ENCODE measurements around the gene GRAMD2B. TPM values are rescaled to one million over a fixed set of nuclear protein-coding genes. Genes with fewer than 3 reads are reported as not detected.

Gene GRAMD2B
- total RNA-seq, 4 donors from 2014 or later, result 37.7 to 61.5 (median 44.6) TPM

DNA sequence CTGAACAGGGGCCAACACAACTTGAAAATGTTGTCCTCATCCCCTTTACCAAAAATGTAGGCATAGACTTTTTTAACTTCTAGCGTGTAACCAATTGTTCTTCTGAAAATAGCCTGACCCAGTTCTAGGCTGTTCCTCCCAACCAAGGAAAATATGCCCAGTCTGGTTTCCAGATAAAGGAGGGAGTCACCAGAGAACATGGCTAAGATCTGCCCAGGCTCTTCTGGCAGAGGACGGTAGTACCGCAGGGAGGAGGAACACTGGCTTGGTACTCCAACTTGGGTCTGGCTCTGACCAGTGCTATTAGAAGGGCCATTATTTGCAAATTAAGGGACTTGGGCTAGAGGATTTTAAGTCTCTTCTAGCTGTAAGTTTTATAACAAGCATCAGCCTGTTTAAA, 63.1 kb downstream of the GRAMD2B start:
- H3K27ac ChIP-seq, result peak overlapping the region in 1 of 4 donors; percentile 91
- WGBS, 2 donors, result 86 to 97% methylated on average over 3 of the region's 3 CpGs
- no peak overlapping the region for H3K4me3 ChIP-seq
- peaks cover 0 to 63% (median 6%) of the 10 kb centered on the region in 3 donors for H3K36me3 ChIP-seq
- no peaks in the 10 kb centered on the region for H3K9me3 ChIP-seq
- TF ChIP-seq, protein P1, sequence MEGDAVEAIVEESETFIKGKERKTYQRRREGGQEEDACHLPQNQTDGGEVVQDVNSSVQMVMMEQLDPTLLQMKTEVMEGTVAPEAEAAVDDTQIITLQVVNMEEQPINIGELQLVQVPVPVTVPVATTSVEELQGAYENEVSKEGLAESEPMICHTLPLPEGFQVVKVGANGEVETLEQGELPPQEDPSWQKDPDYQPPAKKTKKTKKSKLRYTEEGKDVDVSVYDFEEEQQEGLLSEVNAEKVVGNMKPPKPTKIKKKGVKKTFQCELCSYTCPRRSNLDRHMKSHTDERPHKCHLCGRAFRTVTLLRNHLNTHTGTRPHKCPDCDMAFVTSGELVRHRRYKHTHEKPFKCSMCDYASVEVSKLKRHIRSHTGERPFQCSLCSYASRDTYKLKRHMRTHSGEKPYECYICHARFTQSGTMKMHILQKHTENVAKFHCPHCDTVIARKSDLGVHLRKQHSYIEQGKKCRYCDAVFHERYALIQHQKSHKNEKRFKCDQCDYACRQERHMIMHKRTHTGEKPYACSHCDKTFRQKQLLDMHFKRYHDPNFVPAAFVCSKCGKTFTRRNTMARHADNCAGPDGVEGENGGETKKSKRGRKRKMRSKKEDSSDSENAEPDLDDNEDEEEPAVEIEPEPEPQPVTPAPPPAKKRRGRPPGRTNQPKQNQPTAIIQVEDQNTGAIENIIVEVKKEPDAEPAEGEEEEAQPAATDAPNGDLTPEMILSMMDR (IDR thresholded peaks at IDR 0.05), result no peak
- no peak for TF ChIP-seq POLR2A (IDR thresholded peaks at IDR 0.05)
- TF ChIP-seq EP300 (IDR thresholded peaks at IDR 0.05), result no peak
- peaks cover 0 to 53% (median 17%) of the 10 kb centered on the region in 4 donors for H3K4me1 ChIP-seq
- H3K27me3 ChIP-seq, result no peaks in the 10 kb centered on the region
- no peak for DNase-seq (ENCODE audit: low spot score in 2 of 2)

DNA sequence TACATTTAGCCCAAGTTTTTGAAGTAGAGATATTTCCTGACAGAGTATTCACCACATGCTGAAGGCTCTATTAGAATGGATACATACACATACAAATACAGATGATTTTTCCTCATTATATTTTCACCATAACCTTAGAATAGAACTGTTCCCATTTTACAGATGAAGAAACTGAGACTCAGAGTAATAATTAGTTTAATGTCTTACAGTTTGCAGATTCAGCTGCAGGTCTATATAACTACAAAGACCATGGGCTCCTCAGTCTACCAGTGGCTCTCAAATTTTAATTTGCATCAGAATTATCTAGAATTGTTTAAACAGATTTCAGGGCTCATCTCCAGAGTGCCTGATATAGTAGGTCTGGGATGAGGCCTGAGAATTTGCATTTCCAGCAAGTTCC, 64.4 kb downstream of the GRAMD2B start:
- no peak overlapping the region for H3K4me3 ChIP-seq
- H3K36me3 ChIP-seq, result peaks cover 0 to 68% (median 6%) of the 10 kb centered on the region in 3 donors
- H3K9me3 ChIP-seq, result no peaks in the 10 kb centered on the region
- peak overlapping the region in 2 of 4 donors; percentile 87 to 91 for H3K27ac ChIP-seq
- no peaks in the 10 kb centered on the region for H3K27me3 ChIP-seq
- no peak for DNase-seq (ENCODE audit: low spot score in 2 of 2)
- H3K4me1 ChIP-seq, result peaks cover 0 to 48% (median 19%) of the 10 kb centered on the region in 4 donors
- no peak for TF ChIP-seq POLR2A (IDR thresholded peaks at IDR 0.05)
- TF ChIP-seq EP300 (IDR thresholded peaks at IDR 0.05), result no peak
- TF ChIP-seq, protein P1 (IDR thresholded peaks at IDR 0.05), result no peak

- no peak for TF ChIP-seq POLR2A (IDR thresholded peaks at IDR 0.05)
- Histone ChIP-seq H3K4me1 (peaks cover 0 to 39% (median 19%) of the 10 kb centered on the region in 4 donors), H3K9me3 (no peaks in the 10 kb centered on the region), H3K27ac (peak overlapping the region; percentile 5 to 91 (median 76)), H3K36me3 (peaks cover 0 to 74% (median 6%) of the 10 kb centered on the region in 3 donors), H3K4me3 (no peak overlapping the region), H3K27me3 (no peaks in the 10 kb centered on the region)
- DNase-seq (ENCODE audit: low spot score in 2 of 2), result no peak
- 51 to 52% methylated on average over 7 of the region's 7 CpGs for WGBS, 2 donors
Measured at GRCh38 chr5:126488443-126489065, 65.3 kb downstream of the GRAMD2B start.

DNA sequence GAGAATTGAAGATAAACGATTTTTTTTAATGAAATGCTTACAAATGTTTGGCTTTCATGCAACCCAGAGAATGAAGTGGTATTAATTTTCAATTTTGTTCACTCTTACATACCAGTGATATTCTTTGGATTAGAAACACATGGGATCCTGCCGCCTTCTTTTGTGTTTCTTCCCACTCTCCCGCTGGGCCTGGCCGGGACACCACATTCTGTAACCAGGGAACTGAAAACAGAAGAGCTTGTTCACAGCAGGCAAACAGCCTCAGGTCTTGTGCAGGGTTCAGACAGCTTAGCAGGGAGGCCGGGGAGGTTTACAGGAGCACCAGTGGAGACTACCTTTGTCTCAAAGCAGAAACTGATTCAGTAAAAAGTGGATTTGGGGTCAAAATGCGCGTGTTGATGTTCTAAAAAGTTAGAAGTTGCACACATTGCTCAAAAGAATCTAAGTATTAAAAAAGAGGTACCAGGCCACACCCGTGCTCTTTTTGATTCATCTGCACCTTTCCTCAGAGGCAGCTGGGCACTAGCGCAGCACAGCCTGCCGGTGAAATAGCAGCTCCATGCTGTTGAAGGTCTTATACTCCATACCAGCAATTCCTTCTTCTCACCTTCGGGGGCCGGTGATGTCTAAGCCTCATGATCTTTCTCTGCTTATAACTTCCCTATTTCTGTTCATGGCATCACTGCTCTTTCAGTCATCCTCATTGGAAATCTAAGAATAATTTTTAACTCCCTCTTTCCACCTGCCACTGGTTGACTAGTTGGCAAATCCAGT, 67.1 kb downstream of the GRAMD2B start:
- H3K4me1 ChIP-seq, result peaks cover 0 to 39% (median 19%) of the 10 kb centered on the region in 4 donors
- peak overlapping the region; percentile 5 to 91 (median 76) for H3K27ac ChIP-seq
- WGBS, 2 donors, result 44 to 48% methylated on average over 12 of the region's 12 CpGs
- DNase-seq (ENCODE audit: low spot score in 2 of 2), result peak; percentile 40 to 47
- no peaks in the 10 kb centered on the region for H3K27me3 ChIP-seq
- peaks cover 0 to 61% (median 6%) of the 10 kb centered on the region in 3 donors for H3K36me3 ChIP-seq
- no peak overlapping the region for H3K4me3 ChIP-seq
- TF ChIP-seq POLR2A (IDR thresholded peaks at IDR 0.05) (no peak), EP300 (IDR thresholded peaks at IDR 0.05) (peak in 1 of 2 donors; percentile 65)
- TF ChIP-seq, protein P1 (IDR thresholded peaks at IDR 0.05), result peak in 1 of 5 experiments; percentile 14
- no peaks in the 10 kb centered on the region for H3K9me3 ChIP-seq

- 69 to 75% methylated on average over 8 of the region's 8 CpGs for WGBS, 2 donors
- TF ChIP-seq POLR2A (IDR thresholded peaks at IDR 0.05) (no peak), EP300 (IDR thresholded peaks at IDR 0.05) (no peak)
- TF ChIP-seq, protein P1 (IDR thresholded peaks at IDR 0.05), result no peak
- Histone ChIP-seq H3K27me3 (no peaks in the 10 kb centered on the region), H3K4me1 (peaks cover 0 to 38% (median 18%) of the 10 kb centered on the region in 4 donors), H3K36me3 (peaks cover 0 to 48% (median 0%) of the 10 kb centered on the region in 3 donors), H3K9me3 (no peaks in the 10 kb centered on the region), H3K27ac (peak overlapping the region in 2 of 4 donors; percentile 3 to 43), H3K4me3 (no peak overlapping the region)
- DNase-seq (ENCODE audit: low spot score in 2 of 2), result no peak
Measured at GRCh38 chr5:126492939-126493338, 69.7 kb downstream of the GRAMD2B start.
